Thoracic aorta (tissue), 2 donors: ENCODE data around the gene TCF4. TPM values are rescaled to one million over a fixed set of nuclear protein-coding genes. Genes with fewer than 3 reads are reported as not detected.

Experiments used
- ATAC-seq: fragments of 150-250 bp; one replicate; pipeline ENCODE4 v1.8.0; 2017; ENCODE audit warnings: low read depth; ENCODE audit not compliant: insufficient number of reproducible peaks, low FRiP score
- DNase-seq: peaks from one replicate; pipeline ENCODE4 v3.0.0-alpha.2; 2020; ENCODE audit warnings: low spot score
- H3K27ac ChIP-seq, 2 donors: fragments of 200-600 bp; sonication (generic); 1 replicate in 1 of 2; 2 replicates in 1 of 2; pipeline ENCODE4 v1.5.1; 2016; ENCODE audit warnings: mild to moderate bottlenecking in 2 of 2, moderate library complexity in 2 of 2
- H3K27me3 ChIP-seq: fragments of 200-600 bp; sonication (generic); replicated peaks from 2 replicates; pipeline ENCODE4 v1.6.0; 2016; ENCODE audit warnings: mild to moderate bottlenecking; ENCODE audit not compliant: insufficient read depth
- H3K36me3 ChIP-seq: fragments of 200-600 bp; sonication (generic); one replicate; pipeline ENCODE4 v1.5.1; 2016
- H3K4me1 ChIP-seq, 2 donors: fragments of 200-600 bp; sonication (generic); 1 replicate in 1 of 2; 2 replicates in 1 of 2; pipeline versions ENCODE4 v1.5.1 to v1.6.0; 2016; ENCODE audit warnings: low read depth in 2 of 2, mild to moderate bottlenecking in 1 of 2; ENCODE audit not compliant: control insufficient read depth in 1 of 2
- H3K4me3 ChIP-seq: fragments of 200-600 bp; sonication (generic); 2 replicates; pipeline ENCODE4 v1.5.1; 2016; ENCODE audit warnings: mild to moderate bottlenecking
- H3K9me3 ChIP-seq: fragments of 200-600 bp; sonication (generic); 2 replicates; pipeline ENCODE4 v1.5.1; 2016
- total RNA-seq, 2 donors: library from RNA; depleted of rRNA; stranded (reverse); fragments of >200 nt; gene quantifications; one replicate each; pipeline versions ENCODE4 v1.1.0 to v1.2.3, GENCODE V29; 2016
- TF ChIP-seq, protein P1 (sequence below): fragments of 200-600 bp; sonication (generic); IDR thresholded peaks from one replicate; pipeline ENCODE4 v1.5.1; 2019; ENCODE audit warnings: antibody characterized with exemption

The TCF4 gene
- total RNA-seq, 2 donors from 2014 or later, result 178 to 267 TPM

DNA sequence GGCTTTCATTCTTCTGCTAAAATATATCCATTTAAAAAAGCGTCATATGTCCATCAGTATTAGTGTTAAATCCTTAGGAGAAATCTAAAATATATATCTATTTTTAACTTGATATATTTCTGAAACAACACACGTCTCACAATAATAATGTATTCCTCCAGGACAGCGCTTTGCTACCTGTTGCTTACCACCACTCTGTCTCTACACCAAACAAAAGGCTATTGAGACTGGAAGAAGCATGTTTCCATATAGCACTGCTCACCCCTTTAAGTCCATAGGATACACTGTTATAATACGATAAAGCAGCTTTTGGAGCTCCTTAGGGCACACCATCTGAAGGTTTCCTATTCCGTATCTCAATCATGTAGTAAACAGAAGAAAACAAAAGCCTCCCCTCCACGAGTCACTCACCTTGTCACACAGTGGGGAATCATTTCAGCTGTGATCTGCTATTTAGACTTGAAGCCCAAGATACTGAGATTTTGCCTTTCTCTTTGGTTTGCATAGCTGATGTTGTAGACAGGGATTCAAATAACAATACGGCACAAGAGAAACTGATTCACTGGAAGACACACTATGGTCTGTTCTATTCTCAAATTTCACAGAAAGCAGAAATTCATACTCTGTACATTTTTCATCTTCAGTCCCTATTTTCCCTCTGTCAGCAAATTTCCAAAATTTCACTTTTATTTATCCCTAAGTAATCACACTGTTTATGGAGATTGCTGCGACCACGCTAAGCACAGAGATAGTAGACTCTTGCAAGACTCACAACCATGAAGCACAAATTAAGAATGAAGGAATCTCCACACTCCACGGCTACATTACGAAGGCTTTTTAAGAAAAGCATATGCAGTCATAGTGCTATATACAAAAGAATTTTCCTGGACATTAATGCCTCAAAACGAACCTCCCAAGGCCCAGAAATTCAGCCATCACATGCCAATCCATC is 187.1 kb downstream of the TCF4 start:
- no peak for ATAC-seq
- TF ChIP-seq, protein P1, sequence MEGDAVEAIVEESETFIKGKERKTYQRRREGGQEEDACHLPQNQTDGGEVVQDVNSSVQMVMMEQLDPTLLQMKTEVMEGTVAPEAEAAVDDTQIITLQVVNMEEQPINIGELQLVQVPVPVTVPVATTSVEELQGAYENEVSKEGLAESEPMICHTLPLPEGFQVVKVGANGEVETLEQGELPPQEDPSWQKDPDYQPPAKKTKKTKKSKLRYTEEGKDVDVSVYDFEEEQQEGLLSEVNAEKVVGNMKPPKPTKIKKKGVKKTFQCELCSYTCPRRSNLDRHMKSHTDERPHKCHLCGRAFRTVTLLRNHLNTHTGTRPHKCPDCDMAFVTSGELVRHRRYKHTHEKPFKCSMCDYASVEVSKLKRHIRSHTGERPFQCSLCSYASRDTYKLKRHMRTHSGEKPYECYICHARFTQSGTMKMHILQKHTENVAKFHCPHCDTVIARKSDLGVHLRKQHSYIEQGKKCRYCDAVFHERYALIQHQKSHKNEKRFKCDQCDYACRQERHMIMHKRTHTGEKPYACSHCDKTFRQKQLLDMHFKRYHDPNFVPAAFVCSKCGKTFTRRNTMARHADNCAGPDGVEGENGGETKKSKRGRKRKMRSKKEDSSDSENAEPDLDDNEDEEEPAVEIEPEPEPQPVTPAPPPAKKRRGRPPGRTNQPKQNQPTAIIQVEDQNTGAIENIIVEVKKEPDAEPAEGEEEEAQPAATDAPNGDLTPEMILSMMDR, result no peak
- H3K27me3 ChIP-seq, result no peaks in the 10 kb centered on the region
- peak overlapping the region; percentile 71 for H3K4me3 ChIP-seq
- DNase-seq, result no peak
- H3K27ac ChIP-seq, result peak overlapping the region; percentile 56 to 59
- H3K9me3 ChIP-seq, result no peaks in the 10 kb centered on the region
- peaks cover 16 to 40% of the 10 kb centered on the region in 2 donors for H3K4me1 ChIP-seq
- no peaks in the 10 kb centered on the region for H3K36me3 ChIP-seq

GRCh38 chr18:55400081-55400480 is 187.9 kb downstream of the TCF4 start:
- DNase-seq (no peak), ATAC-seq (no peak)
- H3K4me3 ChIP-seq, result peak overlapping the region; percentile 71
- H3K27ac ChIP-seq, result peak overlapping the region in 1 of 2 donors; percentile 56
- no peaks in the 10 kb centered on the region for H3K36me3 ChIP-seq
- H3K9me3 ChIP-seq, result no peaks in the 10 kb centered on the region
- TF ChIP-seq, protein P1, result no peak
- H3K27me3 ChIP-seq, result no peaks in the 10 kb centered on the region
- H3K4me1 ChIP-seq, result peaks cover 10 to 32% of the 10 kb centered on the region in 2 donors

DNA sequence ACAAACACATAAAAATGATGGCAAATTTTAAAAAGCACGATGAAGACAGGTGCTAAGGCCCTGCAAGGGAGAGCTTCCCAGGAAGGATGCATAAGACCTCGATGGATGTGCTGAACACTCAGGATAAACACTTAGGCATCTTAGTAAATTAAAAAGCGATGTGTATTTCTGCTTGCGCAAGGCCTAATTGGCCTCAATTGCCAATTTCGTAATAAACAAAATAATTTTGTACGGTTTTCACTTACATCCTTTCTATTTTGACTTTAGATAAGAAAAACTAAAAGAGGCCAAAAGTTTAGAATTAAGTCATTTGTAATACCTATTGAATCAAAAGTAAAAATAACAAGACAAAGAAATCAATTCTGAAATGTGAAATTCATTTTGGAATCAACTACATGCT is 189.1 kb downstream of the TCF4 start:
- DNase-seq (no peak), ATAC-seq (no peak)
- no peak overlapping the region for H3K4me3 ChIP-seq
- no peaks in the 10 kb centered on the region for H3K36me3 ChIP-seq
- peaks cover 6 to 27% of the 10 kb centered on the region in 2 donors for H3K4me1 ChIP-seq
- no peaks in the 10 kb centered on the region for H3K27me3 ChIP-seq
- H3K27ac ChIP-seq, result no peak overlapping the region
- H3K9me3 ChIP-seq, result no peaks in the 10 kb centered on the region
- TF ChIP-seq, protein P1, result no peak

DNA sequence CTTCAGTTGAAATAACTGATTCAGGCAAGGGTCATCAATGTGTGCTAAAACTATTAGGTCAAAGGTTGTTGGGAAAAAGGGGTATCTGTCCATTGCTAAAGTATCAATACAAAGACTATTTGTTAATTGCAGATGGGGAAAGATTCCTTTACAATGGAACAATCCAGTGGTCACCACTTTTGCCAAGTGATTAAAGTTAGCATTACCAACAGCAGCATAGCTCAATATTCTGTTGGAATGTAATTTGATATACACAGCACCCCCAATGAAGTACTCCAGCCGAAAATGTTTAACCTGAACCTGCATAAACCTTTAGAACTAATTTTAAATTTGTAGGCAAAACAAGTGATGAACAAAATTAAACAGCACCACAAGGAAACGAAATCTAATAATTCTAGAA is 191.0 kb downstream of the TCF4 start:
- DNase-seq (no peak), ATAC-seq (no peak)
- Histone ChIP-seq H3K4me1 (peaks cover 5 to 19% of the 10 kb centered on the region in 2 donors), H3K27ac (no peak overlapping the region), H3K36me3 (no peaks in the 10 kb centered on the region), H3K27me3 (no peaks in the 10 kb centered on the region), H3K4me3 (no peak overlapping the region), H3K9me3 (no peaks in the 10 kb centered on the region)
- TF ChIP-seq, protein P1, result no peak

GRCh38 chr18:55396267-55396905 is 191.6 kb downstream of the TCF4 start:
- Histone ChIP-seq H3K4me1 (peaks cover 5 to 19% of the 10 kb centered on the region in 2 donors), H3K27me3 (no peaks in the 10 kb centered on the region), H3K4me3 (no peak overlapping the region), H3K36me3 (no peaks in the 10 kb centered on the region), H3K27ac (no peak overlapping the region), H3K9me3 (no peaks in the 10 kb centered on the region)
- DNase-seq, result no peak
- ATAC-seq, result no peak
- TF ChIP-seq, protein P1, result no peak
